ENCODE results near the gene C6orf132. TPM values are rescaled to one million over a fixed set of nuclear protein-coding genes. Genes with fewer than 3 reads are reported as not detected.

Gene C6orf132
- total and polyA plus RNA-seq, 9 of the 15 experiments (the other 6 are each of a cell fraction or from before 2014, with no cell fraction given), result 0.06 to 0.35 (median 0.14) TPM

DNA sequence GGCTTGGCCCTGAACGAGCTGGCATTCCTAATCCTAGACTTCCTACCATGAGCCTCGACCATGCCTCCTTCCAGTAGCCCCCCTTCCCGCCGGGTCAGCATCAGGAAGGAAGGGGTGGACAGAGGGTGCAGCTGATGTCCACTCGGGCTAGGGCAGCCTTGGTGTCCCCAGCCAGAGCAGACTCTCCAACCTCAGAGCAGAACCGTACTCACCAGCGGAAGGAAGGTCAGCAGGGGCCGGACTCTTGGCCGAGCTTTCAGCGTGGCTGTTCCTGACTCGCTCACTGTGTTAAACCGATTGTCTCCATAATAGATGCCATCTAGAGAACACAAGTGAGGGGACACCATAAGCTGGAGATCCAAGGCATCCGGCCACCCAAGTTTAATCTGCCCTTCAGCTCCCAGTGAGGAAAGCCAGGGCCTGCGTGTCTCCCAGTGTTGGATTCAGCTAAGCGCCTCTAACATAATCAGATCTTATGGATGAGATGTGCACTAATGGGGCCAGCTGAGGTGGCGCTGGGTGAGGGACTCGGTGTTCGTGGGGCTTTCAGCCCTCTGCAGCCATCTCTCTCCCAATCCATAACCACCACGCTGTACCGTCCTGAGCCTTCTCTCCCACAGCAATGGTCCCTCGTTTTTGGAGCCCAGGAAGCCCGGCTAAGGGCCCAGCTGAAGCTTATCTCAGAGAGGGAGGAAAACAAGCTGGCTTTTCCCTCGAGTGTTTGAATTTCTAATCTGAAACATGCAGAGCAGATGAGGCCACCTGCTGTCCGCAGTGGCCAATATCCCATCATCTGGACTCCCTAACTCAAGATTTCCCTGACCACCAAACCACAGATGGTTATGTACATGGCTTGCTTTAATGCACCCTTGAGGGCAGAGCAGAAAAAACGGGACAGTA lies 13.7 kb downstream of the C6orf132 start (continued):
- TF ChIP-seq, protein P1, sequence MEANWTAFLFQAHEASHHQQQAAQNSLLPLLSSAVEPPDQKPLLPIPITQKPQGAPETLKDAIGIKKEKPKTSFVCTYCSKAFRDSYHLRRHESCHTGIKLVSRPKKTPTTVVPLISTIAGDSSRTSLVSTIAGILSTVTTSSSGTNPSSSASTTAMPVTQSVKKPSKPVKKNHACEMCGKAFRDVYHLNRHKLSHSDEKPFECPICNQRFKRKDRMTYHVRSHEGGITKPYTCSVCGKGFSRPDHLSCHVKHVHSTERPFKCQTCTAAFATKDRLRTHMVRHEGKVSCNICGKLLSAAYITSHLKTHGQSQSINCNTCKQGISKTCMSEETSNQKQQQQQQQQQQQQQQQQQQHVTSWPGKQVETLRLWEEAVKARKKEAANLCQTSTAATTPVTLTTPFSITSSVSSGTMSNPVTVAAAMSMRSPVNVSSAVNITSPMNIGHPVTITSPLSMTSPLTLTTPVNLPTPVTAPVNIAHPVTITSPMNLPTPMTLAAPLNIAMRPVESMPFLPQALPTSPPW (CRISPR knock-in tag; IDR thresholded peaks at IDR 0.05), result peak; percentile 30; the same call in 1 of the 2 replicates
- peak; percentile 92 for TF ChIP-seq CBFA2T2 (conservative IDR thresholded peaks at IDR 0.05)
- TF ChIP-seq MEF2D (tag; conservative IDR thresholded peaks at IDR 0.05; ENCODE audit: low read depth), result no peak
- TF ChIP-seq GATA2 (CRISPR knock-in tag; IDR thresholded peaks at IDR 0.05), result peak; percentile 91
- TF ChIP-seq, protein P2, sequence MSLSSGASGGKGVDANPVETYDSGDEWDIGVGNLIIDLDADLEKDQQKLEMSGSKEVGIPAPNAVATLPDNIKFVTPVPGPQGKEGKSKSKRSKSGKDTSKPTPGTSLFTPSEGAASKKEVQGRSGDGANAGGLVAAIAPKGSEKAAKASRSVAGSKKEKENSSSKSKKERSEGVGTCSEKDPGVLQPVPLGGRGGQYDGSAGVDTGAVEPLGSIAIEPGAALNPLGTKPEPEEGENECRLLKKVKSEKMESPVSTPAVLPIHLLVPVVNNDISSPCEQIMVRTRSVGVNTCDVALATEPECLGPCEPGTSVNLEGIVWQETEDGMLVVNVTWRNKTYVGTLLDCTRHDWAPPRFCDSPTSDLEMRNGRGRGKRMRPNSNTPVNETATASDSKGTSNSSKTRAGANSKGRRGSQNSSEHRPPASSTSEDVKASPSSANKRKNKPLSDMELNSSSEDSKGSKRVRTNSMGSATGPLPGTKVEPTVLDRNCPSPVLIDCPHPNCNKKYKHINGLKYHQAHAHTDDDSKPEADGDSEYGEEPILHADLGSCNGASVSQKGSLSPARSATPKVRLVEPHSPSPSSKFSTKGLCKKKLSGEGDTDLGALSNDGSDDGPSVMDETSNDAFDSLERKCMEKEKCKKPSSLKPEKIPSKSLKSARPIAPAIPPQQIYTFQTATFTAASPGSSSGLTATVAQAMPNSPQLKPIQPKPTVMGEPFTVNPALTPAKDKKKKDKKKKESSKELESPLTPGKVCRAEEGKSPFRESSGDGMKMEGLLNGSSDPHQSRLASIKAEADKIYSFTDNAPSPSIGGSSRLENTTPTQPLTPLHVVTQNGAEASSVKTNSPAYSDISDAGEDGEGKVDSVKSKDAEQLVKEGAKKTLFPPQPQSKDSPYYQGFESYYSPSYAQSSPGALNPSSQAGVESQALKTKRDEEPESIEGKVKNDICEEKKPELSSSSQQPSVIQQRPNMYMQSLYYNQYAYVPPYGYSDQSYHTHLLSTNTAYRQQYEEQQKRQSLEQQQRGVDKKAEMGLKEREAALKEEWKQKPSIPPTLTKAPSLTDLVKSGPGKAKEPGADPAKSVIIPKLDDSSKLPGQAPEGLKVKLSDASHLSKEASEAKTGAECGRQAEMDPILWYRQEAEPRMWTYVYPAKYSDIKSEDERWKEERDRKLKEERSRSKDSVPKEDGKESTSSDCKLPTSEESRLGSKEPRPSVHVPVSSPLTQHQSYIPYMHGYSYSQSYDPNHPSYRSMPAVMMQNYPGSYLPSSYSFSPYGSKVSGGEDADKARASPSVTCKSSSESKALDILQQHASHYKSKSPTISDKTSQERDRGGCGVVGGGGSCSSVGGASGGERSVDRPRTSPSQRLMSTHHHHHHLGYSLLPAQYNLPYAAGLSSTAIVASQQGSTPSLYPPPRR (CRISPR knock-in tag; IDR thresholded peaks at IDR 0.05; ENCODE audit: borderline replicate concordance), result peak; percentile 92; the same call in 1 of the 2 replicates
- peak; percentile 16; the same call in 1 of the 2 replicates for TF ChIP-seq BHLHE40 (IDR thresholded peaks at IDR 0.05; ENCODE audit: low read length)
- peak; percentile 68 for TF ChIP-seq NFIC (IDR thresholded peaks at IDR 0.05)
- TF ChIP-seq NCOR1 (IDR thresholded peaks at IDR 0.05), result peak; percentile 69
- peak; percentile 53; the same call in 1 of the 2 replicates for TF ChIP-seq ERF (CRISPR knock-in tag; IDR thresholded peaks at IDR 0.05)
- no peak for TF ChIP-seq ZC3H4 (CRISPR knock-in tag; IDR thresholded peaks at IDR 0.05; ENCODE audit: borderline replicate concordance)
- no peak for TF ChIP-seq FOXP1 (CRISPR knock-in tag; IDR thresholded peaks at IDR 0.05)
- TF ChIP-seq DMBX1 (CRISPR knock-in tag; IDR thresholded peaks at IDR 0.05; ENCODE audit: borderline replicate concordance), result peak; percentile 66; the same call in 1 of the 2 replicates
- TF ChIP-seq ZNF347 (CRISPR knock-in tag; IDR thresholded peaks at IDR 0.05; ENCODE audit: low read depth), result no peak
- TF ChIP-seq, protein P3, sequence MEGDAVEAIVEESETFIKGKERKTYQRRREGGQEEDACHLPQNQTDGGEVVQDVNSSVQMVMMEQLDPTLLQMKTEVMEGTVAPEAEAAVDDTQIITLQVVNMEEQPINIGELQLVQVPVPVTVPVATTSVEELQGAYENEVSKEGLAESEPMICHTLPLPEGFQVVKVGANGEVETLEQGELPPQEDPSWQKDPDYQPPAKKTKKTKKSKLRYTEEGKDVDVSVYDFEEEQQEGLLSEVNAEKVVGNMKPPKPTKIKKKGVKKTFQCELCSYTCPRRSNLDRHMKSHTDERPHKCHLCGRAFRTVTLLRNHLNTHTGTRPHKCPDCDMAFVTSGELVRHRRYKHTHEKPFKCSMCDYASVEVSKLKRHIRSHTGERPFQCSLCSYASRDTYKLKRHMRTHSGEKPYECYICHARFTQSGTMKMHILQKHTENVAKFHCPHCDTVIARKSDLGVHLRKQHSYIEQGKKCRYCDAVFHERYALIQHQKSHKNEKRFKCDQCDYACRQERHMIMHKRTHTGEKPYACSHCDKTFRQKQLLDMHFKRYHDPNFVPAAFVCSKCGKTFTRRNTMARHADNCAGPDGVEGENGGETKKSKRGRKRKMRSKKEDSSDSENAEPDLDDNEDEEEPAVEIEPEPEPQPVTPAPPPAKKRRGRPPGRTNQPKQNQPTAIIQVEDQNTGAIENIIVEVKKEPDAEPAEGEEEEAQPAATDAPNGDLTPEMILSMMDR (IDR thresholded peaks at IDR 0.05 in 2 of 3, conservative IDR thresholded peaks at IDR 0.05 in 1 of 3; ENCODE audit: insufficient read depth in 2 of 3, low read depth in 1 of 3, low read length in 3 of 3), result peak; percentile 38 to 62 (median 54); a peak in 5 of 6 replicates
- TF ChIP-seq MYNN (IDR thresholded peaks at IDR 0.05), result no peak
- TF ChIP-seq MYNN (CRISPR knock-in tag; IDR thresholded peaks at IDR 0.05), result no peak
- TF ChIP-seq, protein P4, sequence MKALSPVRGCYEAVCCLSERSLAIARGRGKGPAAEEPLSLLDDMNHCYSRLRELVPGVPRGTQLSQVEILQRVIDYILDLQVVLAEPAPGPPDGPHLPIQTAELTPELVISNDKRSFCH (CRISPR knock-in tag; IDR thresholded peaks at IDR 0.05), result no peak
- TF ChIP-seq, protein P4 (tag; IDR thresholded peaks at IDR 0.05), result peak; percentile 88
- peak; percentile 58 to 73; a peak in 3 of 4 replicates for TF ChIP-seq FOXK2 (conservative IDR thresholded peaks at IDR 0.05 in 1 of 2, IDR thresholded peaks at IDR 0.05 in 1 of 2; ENCODE audit: low read depth in 2 of 2)

Measured in K562 (cell line).